Mesodermal cell (in vitro differentiated cells): ENCODE results near the gene DIPK1B.
"Not testable (repeated sequence)": the region's sequence is repeated elsewhere in the genome, so short reads cannot be mapped to it uniquely, and the experiment has no call there.

Experiments used
- H3K27ac ChIP-seq: 2 replicates; pipeline ENCODE4 v1.7.0; 2013; ENCODE audit warnings: mild to moderate bottlenecking, low read depth, low read length, moderate library complexity; ENCODE audit not compliant: severe bottlenecking
- H3K36me3 ChIP-seq: 2 replicates; pipeline ENCODE4 v1.7.1; 2013; ENCODE audit warnings: mild to moderate bottlenecking, low read length, moderate library complexity; ENCODE audit not compliant: control insufficient read depth, insufficient read depth
- H3K4me1 ChIP-seq: one replicate; pipeline ENCODE4 v1.7.1; 2013; ENCODE audit warnings: mild to moderate bottlenecking, low read length; ENCODE audit not compliant: insufficient read depth, control insufficient read depth, poor library complexity, severe bottlenecking
- H3K4me3 ChIP-seq: 2 replicates; pipeline ENCODE4 v1.7.0; 2013; ENCODE audit warnings: low read length, control low read depth, mild to moderate bottlenecking; ENCODE audit not compliant: insufficient read depth, poor library complexity, severe bottlenecking; ENCODE audit errors: extremely low read depth
- H3K9me3 ChIP-seq: 2 replicates; pipeline ENCODE4 v1.7.1; 2013; ENCODE audit warnings: mild to moderate bottlenecking, low read length, moderate library complexity; ENCODE audit not compliant: control insufficient read depth
- WGBS, 2 experiments: methylation state at CpG; one replicate each; pipeline ENCODE4 v1.1.5; 2013; ENCODE audit warnings: missing lambda C conversion rate in 2 of 2; ENCODE audit not compliant: insufficient coverage in 2 of 2; 5-methylcytosine and 5-hydroxymethylcytosine counted together

Gene DIPK1B

GRCh38 chr9:136750526-136750925 lies 38.2 kb downstream of the DIPK1B start:
- Histone ChIP-seq H3K27ac (no peak overlapping the region), H3K36me3 (no peaks in the 10 kb centered on the region), H3K9me3 (peaks cover 13% of the 10 kb centered on the region), H3K4me1 (no peaks in the 10 kb centered on the region), H3K4me3 (no peak overlapping the region)
- WGBS, 2 experiments: 85% methylated on average over 2 of the region's 2 CpGs

- 100% methylated on average over 1 of the region's 1 CpG; no CpG with 5 or more reads in 1 of the 2 experiments for WGBS, 2 experiments
- no peak overlapping the region for H3K4me3 ChIP-seq
- H3K9me3 ChIP-seq: peaks cover 13% of the 10 kb centered on the region
- H3K36me3 ChIP-seq: no peaks in the 10 kb centered on the region
- H3K27ac ChIP-seq: no peak overlapping the region
- no peaks in the 10 kb centered on the region for H3K4me1 ChIP-seq
These were observed 38.9 kb downstream of the DIPK1B start for GRCh38 chr9:136751244-136751643.

GRCh38 chr9:136751814-136752213 lies 39.4 kb downstream of the DIPK1B start:
- H3K9me3 ChIP-seq: peaks cover 13% of the 10 kb centered on the region
- no peak overlapping the region for H3K27ac ChIP-seq
- H3K4me1 ChIP-seq: no peaks in the 10 kb centered on the region
- no peak overlapping the region for H3K4me3 ChIP-seq
- no peaks in the 10 kb centered on the region for H3K36me3 ChIP-seq

GRCh38 chr9:136753371-136754058 lies 41.1 kb downstream of the DIPK1B start:
- peaks cover 13% of the 10 kb centered on the region for H3K9me3 ChIP-seq
- no peaks in the 10 kb centered on the region for H3K4me1 ChIP-seq
- no peak overlapping the region for H3K4me3 ChIP-seq
- WGBS, 2 experiments: 86 to 89% methylated on average over 28 to 31 of the region's 31 CpGs
- H3K36me3 ChIP-seq: no peaks in the 10 kb centered on the region
- H3K27ac ChIP-seq: no peak overlapping the region

- 91 to 92% methylated on average over 16 to 17 of the region's 17 CpGs for WGBS, 2 experiments
- no peak overlapping the region for H3K4me3 ChIP-seq
- no peaks in the 10 kb centered on the region for H3K4me1 ChIP-seq
- no peak overlapping the region for H3K27ac ChIP-seq
- H3K9me3 ChIP-seq: peaks cover 13% of the 10 kb centered on the region
- H3K36me3 ChIP-seq: no peaks in the 10 kb centered on the region
These were observed 41.7 kb downstream of the DIPK1B start for GRCh38 chr9:136754059-136754572.

GRCh38 chr9:136754626-136755301 lies 42.4 kb downstream of the DIPK1B start:
- 84 to 87% methylated on average over 19 of the region's 24 CpGs for WGBS, 2 experiments
- peaks cover 13% of the 10 kb centered on the region for H3K9me3 ChIP-seq
- no peaks in the 10 kb centered on the region for H3K36me3 ChIP-seq
- no peak overlapping the region for H3K27ac ChIP-seq
- H3K4me1 ChIP-seq: no peaks in the 10 kb centered on the region
- H3K4me3 ChIP-seq: no peak overlapping the region

- WGBS, 2 experiments: 90 to 92% methylated on average over 17 to 22 of the region's 22 CpGs
These were observed 43.1 kb downstream of the DIPK1B start for GRCh38 chr9:136755302-136756133.

GRCh38 chr9:136756134-136756438 lies 43.7 kb downstream of the DIPK1B start:
- WGBS, 2 experiments: 98% methylated on average over 4 of the region's 4 CpGs
- Histone ChIP-seq H3K9me3 (peaks cover 13% of the 10 kb centered on the region), H3K27ac (no peak overlapping the region), H3K36me3 (no peaks in the 10 kb centered on the region), H3K4me1 (peaks cover 3% of the 10 kb centered on the region), H3K4me3 (no peak overlapping the region)

More at GRCh38 chr9:136755302-136756133, 43.1 kb downstream of the DIPK1B start:
- H3K4me1 ChIP-seq, H3K27ac ChIP-seq, H3K4me3 ChIP-seq, H3K36me3 ChIP-seq: not testable (repeated sequence)
- peaks cover 13% of the 10 kb centered on the region for H3K9me3 ChIP-seq

- Histone ChIP-seq H3K4me3 (no peak overlapping the region), H3K36me3 (no peaks in the 10 kb centered on the region), H3K4me1 (peaks cover 3% of the 10 kb centered on the region), H3K27ac (no peak overlapping the region), H3K9me3 (peaks cover 5% of the 10 kb centered on the region)
- 91 to 95% methylated on average over 18 of the region's 18 CpGs for WGBS, 2 experiments
These were observed 44.5 kb downstream of the DIPK1B start for GRCh38 chr9:136756836-136757235.

- 91 to 93% methylated on average over 20 of the region's 20 CpGs for WGBS, 2 experiments
- Histone ChIP-seq H3K4me3 (no peak overlapping the region), H3K9me3 (peaks cover under 1% of the 10 kb centered on the region), H3K36me3 (no peaks in the 10 kb centered on the region), H3K27ac (no peak overlapping the region), H3K4me1 (peaks cover 3% of the 10 kb centered on the region)
These were observed 45.0 kb downstream of the DIPK1B start for GRCh38 chr9:136757328-136757727.
